GM18909 (cell line): ENCODE measurements around the gene FOXK1.
"Not testable (repeated sequence)": the region's sequence is repeated elsewhere in the genome, so short reads cannot be mapped to it uniquely, and the experiment has no call there.

Experiments used
- ATAC-seq: cut with Tn5 transposase; IDR thresholded peaks from one replicate; pipeline ENCODE4 v1.9.1; 2021; ENCODE audit warnings: mild to moderate bottlenecking; ENCODE audit not compliant: unreplicated experiment, poor library complexity

The FOXK1 gene

GRCh38 chr7:4665661-4666060 is 16.4 kb upstream of the FOXK1 start:
- ATAC-seq: no peak

DNA sequence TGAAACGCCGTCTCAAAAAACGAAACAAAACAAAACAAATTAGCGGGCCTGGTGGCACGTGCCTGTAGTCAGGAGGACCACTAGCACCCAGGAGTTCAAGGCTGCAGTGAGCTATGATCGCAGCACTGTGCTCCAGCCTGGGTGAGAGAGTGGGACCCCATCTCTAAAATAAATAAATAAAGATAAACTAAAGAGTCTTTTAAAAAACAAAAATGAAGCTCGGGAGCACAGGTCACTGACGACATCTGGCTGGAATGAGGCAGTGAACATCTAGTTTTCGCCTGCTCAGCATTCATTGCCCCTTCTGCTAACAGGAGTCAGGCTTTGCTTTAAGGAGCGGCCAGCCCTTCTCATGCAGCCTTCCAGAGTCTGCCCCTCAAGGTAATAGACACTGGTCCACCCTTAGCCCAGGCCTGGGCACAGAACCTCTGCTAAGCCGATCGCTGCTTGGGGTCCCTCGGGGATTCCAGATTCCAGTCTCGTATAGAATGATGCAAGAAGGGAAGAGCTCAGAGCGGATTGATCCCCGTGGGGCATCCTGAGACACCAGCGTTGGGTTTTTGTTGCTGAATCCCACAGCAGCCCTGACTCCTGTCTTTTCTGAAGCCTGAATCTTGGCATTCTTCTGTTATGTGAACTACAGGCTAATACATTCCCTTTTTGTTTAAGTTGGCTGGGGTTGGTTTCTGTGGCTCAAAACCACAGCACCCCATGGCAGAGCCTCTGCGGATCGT is 14.2 kb upstream of the FOXK1 start:
- no peak for ATAC-seq

GRCh38 chr7:4668510-4668847 is 13.6 kb upstream of the FOXK1 start:
- ATAC-seq: no peak

DNA sequence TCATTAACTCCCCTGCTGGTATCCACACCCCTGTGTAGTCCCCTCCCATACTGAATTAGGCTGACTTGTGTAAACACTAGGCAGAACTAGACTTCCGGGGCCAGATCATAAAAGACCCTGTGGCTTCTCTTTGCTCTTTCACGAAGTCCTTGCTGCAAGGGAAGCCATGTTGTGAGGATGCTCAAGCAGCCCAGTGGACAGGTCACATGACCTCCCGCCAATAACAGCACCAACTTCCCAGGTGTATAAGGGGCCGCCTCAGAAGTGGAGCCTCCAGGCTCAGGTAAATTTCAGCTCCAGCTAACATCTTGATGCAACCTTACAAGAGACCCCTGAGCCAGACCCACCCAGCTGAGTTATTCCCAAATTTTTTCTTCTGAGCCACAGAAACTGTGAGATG is 11.3 kb upstream of the FOXK1 start:
- no peak for ATAC-seq

DNA sequence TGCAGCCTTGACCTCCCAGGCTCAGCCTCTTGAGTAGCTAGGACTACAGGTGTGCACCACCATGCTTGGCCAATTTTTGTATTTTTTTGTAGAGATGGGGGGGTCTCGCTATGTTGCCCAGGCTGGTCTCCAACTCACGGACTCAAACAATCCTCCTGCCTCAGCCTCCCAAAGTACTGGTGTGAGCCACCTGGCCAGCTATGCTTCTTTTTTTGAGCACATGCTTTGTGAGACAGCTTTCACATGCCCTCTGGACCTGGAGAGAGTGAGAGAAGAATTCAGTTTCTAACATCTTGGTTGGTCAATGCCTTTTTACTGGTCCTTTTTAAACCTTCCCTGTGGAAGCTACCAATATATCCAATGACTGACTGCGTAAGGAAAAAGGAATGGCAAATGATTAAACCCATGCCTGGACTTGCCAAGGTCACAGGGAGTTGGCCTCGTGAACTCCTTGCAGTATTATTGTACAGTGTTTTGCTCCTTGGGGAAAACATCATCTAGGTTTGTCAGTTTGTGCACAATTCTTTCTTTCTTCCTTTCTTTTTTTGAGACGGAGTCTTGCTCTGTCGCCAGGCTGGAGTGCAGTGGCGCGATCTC is 6.2 kb upstream of the FOXK1 start:
- ATAC-seq: no peak

GRCh38 chr7:4677518-4677917 is 4.6 kb upstream of the FOXK1 start:
- not testable (repeated sequence) for ATAC-seq

GRCh38 chr7:4681218-4681851 is 760 bp upstream of the FOXK1 start:
- ATAC-seq: no peak

DNA sequence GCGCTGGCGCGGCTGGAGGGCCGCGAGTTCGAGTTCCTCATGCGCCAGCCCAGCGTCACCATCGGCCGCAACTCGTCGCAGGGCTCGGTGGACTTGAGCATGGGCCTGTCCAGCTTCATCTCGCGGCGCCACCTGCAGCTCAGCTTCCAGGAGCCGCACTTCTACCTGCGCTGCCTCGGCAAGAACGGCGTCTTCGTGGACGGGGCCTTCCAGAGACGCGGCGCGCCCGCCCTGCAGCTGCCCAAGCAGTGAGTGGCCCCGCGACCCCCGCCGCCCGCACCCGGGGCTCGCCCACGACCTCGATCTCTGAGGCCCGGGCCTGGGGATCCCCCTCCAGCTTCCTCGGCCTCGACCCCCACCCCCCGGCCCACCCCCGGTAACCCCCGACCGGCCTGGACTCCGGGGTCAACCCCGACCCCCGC is 537 bp downstream of the FOXK1 start:
- ATAC-seq: peak; percentile 41

DNA sequence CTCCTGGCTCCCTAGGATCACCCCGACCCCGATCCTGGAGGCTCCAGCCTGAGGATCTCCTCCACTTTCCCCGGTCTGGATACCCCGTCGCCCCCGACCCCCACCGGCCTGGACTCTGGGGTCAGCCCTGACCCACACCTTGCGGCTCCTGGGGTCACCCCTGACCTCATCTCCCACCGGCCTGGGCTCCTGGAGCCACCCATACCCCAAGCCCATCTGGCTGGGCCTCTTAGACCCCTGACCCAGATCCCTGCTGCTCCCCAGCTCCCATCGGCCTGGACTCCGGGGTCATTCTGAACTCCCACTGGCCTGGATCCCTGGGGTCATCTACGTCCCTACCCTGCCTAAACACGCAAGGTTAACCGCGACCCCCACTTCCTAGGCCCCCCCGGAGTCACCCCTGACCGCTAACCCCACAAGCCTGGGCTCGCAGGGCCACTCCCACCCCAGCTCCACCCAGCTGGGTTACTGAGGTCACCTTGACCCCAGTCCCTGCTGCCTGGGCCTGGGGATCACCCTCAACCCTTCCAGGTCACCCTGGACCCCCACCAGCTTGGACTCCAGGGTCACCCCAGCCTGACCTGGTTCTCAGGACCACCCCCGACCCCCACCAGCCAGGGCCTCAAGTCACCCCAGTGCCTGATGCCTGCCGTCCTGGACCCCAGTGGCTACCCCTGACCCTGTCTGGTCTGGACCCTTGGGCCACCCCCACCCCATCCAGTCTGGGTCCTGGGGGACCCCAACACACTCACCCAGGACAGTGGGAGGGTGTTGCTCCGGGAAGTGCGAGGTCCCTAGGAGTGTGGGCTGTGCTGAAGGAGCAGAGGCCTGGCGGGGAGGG is 1.2 kb downstream of the FOXK1 start:
- ATAC-seq: no peak

- peak; percentile 30 for ATAC-seq
These were observed 1.9 kb downstream of the FOXK1 start for GRCh38 chr7:4683884-4684565.

DNA sequence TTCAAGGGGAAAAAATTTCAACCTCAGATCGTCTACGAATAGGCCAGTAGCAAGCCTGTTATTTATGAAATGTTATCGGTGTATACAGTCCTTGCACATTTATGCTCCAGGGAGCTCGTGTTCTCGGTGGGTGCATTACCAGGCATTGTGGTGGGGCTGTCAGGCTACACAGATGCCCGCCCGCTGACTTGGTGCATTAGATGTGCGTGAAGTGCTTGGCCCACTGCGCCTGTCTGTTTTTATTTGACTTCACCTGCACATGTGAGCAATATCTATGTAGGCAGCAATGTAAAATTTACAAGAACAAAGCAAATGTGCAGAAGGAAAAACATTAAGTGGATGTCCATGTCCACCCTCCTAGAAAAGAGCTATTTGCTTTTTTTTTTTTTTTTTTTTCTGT is 2.8 kb downstream of the FOXK1 start:
- no peak for ATAC-seq

- not testable (repeated sequence) for ATAC-seq
These were observed 3.6 kb downstream of the FOXK1 start for GRCh38 chr7:4685676-4686075.

DNA sequence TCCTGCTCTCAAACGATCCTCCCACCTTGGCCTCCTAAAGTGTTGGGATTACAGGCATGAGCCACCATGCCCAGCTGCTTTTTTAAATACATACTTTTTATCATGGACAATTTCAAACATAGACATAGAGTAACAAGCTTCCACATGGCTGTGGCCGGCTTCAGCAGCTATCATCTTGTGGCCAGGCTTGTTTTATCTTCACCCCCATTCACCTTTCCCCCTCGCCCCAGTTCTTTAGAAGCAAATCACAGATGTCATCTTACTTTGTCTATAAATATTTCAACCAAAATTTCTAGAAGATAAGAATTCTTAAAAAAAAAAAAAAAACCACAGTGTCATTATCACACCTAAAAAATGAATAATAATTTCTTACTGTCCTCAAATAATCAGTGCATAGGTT is 5.9 kb downstream of the FOXK1 start:
- no peak for ATAC-seq

- ATAC-seq: no peak
These were observed 7.1 kb downstream of the FOXK1 start for GRCh38 chr7:4689151-4689550.

DNA sequence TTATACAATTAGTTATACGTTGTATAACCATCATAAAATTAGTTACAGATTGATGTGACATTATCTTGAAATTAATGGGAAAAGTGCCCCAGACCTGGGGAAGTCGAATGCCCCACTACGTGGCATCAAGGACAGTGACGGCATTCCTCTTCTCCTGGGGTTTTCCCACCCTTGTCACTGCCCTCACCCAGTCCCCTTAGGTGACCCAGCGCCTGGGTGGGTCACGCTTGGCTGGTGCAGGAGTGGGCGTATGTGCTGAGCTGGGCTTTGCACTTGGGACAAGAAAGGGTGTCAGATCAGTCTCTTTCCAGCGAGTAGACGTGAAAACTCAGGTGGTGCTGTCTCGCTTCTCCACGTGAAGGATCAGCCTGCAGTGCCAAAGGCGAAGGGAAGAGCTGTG is 7.6 kb downstream of the FOXK1 start:
- ATAC-seq: no peak

DNA sequence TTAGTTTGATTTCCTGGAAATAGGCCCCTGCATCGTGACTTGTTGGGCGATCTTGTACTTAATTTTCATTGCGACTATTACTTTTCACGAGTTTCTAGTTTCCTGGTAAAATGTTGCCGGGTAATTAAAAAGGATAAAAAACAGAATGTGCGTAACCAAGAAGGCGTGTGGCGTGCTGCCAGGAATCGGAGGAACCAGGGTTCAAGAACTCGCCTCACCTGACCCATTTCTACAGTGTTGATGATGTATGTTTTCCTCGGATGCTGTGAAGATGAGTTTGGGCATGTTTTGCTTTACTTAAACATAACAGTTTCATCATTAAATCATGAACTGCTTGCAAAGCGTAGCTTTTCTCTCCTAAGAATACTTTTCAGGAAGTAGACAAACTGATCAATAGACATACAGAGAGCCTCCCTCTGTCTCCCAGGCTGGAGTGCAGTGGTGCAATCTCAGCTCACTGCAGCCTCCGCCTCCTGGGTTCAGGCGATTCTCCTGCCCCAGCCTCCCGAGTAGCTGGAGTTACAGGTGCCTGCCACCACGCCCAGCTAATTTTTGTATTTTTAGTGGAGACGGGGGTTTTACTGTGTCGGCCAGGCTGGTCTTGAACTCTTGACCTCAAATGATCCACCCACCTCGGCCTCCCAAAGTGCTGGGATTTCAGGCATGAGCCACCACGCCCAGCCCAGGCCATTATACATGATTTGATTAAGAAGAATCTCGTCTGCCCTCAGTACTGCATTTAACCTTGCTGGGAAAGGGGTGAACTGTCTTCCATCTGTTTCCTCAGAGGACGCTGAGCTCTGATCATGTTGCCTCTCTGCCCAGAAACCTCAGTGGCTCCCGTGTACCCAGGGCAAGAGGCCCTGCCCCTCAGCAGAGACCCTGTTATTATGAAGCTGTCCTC is 9.1 kb downstream of the FOXK1 start:
- no peak for ATAC-seq

- no peak for ATAC-seq
These were observed 10.0 kb downstream of the FOXK1 start for GRCh38 chr7:4692055-4692454.

GRCh38 chr7:4692622-4693021 is 10.5 kb downstream of the FOXK1 start:
- ATAC-seq: not testable (repeated sequence)

GRCh38 chr7:4693152-4693551 is 11.1 kb downstream of the FOXK1 start:
- ATAC-seq: no peak
